ENCODE data around the gene SLFN13.
"Not testable (repeated sequence)": the region's sequence is repeated elsewhere in the genome, so short reads cannot be mapped to it uniquely, and the experiment has no call there.

SLFN13 gene

GRCh38 chr17:35432176-35433074 is 16.1 kb downstream of the SLFN13 start, which contains the start of gene SLFN12:
TSS of gene SLFN12 (minus strand) at chr17:35432500. CDS start at chr17:35423028, 9,472 bp downstream.
- no peak for DNase-seq

- DNase-seq: no peak
Observed at GRCh38 chr17:35429702-35430101, 18.9 kb downstream of the SLFN13 start.

GRCh38 chr17:35428229-35428628 is 20.3 kb downstream of the SLFN13 start:
- no peak for DNase-seq

GRCh38 chr17:35423761-35424160 is 24.8 kb downstream of the SLFN13 start:
- DNase-seq: no peak

GRCh38 chr17:35421069-35421468 is 27.5 kb downstream of the SLFN13 start:
- DNase-seq: not testable (repeated sequence)

GRCh38 chr17:35416659-35417058 is 31.9 kb downstream of the SLFN13 start:
- no peak for DNase-seq

GRCh38 chr17:35414707-35415106 is 33.9 kb downstream of the SLFN13 start:
- not testable (repeated sequence) for DNase-seq

- DNase-seq: no peak
Observed at GRCh38 chr17:35414247-35414646, 34.3 kb downstream of the SLFN13 start.

- DNase-seq: no peak
Observed at GRCh38 chr17:35407531-35407930, 41.0 kb downstream of the SLFN13 start.

GRCh38 chr17:35406568-35406967 is 42.0 kb downstream of the SLFN13 start:
- DNase-seq: no peak

GRCh38 chr17:35404360-35404759 is 44.2 kb downstream of the SLFN13 start:
- DNase-seq: no peak

GRCh38 chr17:35393783-35394182 is 54.8 kb downstream of the SLFN13 start:
- DNase-seq: not testable (repeated sequence)

GRCh38 chr17:35390663-35391062 is 57.9 kb downstream of the SLFN13 start:
- DNase-seq: peak; percentile 23

- no peak for DNase-seq
Observed at GRCh38 chr17:35390156-35390555, 58.4 kb downstream of the SLFN13 start.

GRCh38 chr17:35387496-35387895 is 61.1 kb downstream of the SLFN13 start:
- no peak for DNase-seq
